ENCODE measurements around the gene C1orf174. TPM values are rescaled to one million over a fixed set of nuclear protein-coding genes. Genes with fewer than 3 reads are reported as not detected.

C1orf174 gene
- total and polyA plus RNA-seq, 2 of the 4 experiments (the other 2 are of a cell fraction): 26.7 to 45.7 TPM

GRCh38 chr1:3940081-3940753 lies 40.1 kb upstream of the C1orf174 start:
- H3K9me1 ChIP-seq (ENCODE audit: insufficient read depth, low read length): no peaks in the 10 kb centered on the region
- in situ Hi-C loops (cut with MboI; ENCODE audit: low sequenced_read_pairs): no loop called here
- CTCF ChIA-PET: interaction anchor here (0.7 kb wide), 1 partner anchor 1409 kb away, joined by 3 read pairs; no protein-coding TSS in a partner anchor

More at GRCh38 chr1:3940081-3940753, 40.1 kb upstream of the C1orf174 start:
- Histone ChIP-seq H4K5ac (ENCODE audit: low read depth, low read length) (no peak overlapping the region), H4K20me1 (ENCODE audit: insufficient read depth, low read length) (no peaks in the 10 kb centered on the region), H3K27ac (ENCODE audit: insufficient read depth, low read length) (no peak overlapping the region), H3K27me3 (ENCODE audit: control insufficient read depth, insufficient read depth, low read length) (no peaks in the 10 kb centered on the region), H2BK15ac (ENCODE audit: low read depth, low read length) (no peak overlapping the region), H3K14ac (replicated peaks; ENCODE audit: low read depth, low read length) (no peak overlapping the region), H3K9ac (ENCODE audit: low read depth, low read length) (no peak overlapping the region), H2AK5ac (ENCODE audit: low read depth, low read length) (no peak overlapping the region), H3K4me3 (ENCODE audit: insufficient read depth, low read depth, low read length) (no peak overlapping the region), H4K8ac (ENCODE audit: low read depth in 2 of 2, low read length in 2 of 2) (no peak overlapping the region), H3K36me3 (ENCODE audit: control insufficient read depth, insufficient read depth, low read length) (no peaks in the 10 kb centered on the region), H3K56ac (ENCODE audit: extremely low read depth, insufficient read depth, low read length) (no peak overlapping the region), H3K79me1 (ENCODE audit: low read depth in 1 of 2, low read length in 2 of 2) (no peaks in the 10 kb centered on the region), H2BK5ac (ENCODE audit: low read depth, low read length, poor library complexity, severe bottlenecking) (no peak overlapping the region), H3K18ac (ENCODE audit: low read depth, low read length) (no peak overlapping the region), H2AFZ (replicated peaks; ENCODE audit: low read length, poor library complexity) (no peak overlapping the region), H2BK120ac (ENCODE audit: low read depth, low read length) (no peak overlapping the region), H3K23ac (ENCODE audit: low read depth, low read length) (no peak overlapping the region), H3K4me2 (ENCODE audit: low read depth, low read length) (no peak overlapping the region), H3K4ac (ENCODE audit: low read depth, low read length) (no peak overlapping the region), H3K9me3 (ENCODE audit: control insufficient read depth, insufficient read depth, low read length) (peaks cover 32% of the 10 kb centered on the region; the same call in 1 of the 2 replicates), H3K4me1 (ENCODE audit: control insufficient read depth, insufficient read depth, low read length) (no peaks in the 10 kb centered on the region), H2BK20ac (ENCODE audit: low read depth, low read length) (no peak overlapping the region), H4K91ac (ENCODE audit: insufficient read depth, low read depth, low read length) (no peak overlapping the region), H2AK9ac (replicated peaks; ENCODE audit: low read depth, low read length, poor library complexity) (no peak overlapping the region)
- dilution Hi-C loops (cut with HindIII; ENCODE audit: low sequenced_read_pairs, unreplicated experiment): no loop called here
- POLR2A ChIA-PET (ENCODE audit: unreplicated experiment): no interaction called here
- no TSS peak for BruUV-seq (replicated peaks)
- TF ChIP-seq BHLHE40 (IDR thresholded peaks at IDR 0.05; ENCODE audit: low read depth, low read length) (no peak), USF2 (IDR thresholded peaks at IDR 0.05; ENCODE audit: low read depth, low read length) (no peak), RCOR1 (IDR thresholded peaks at IDR 0.05; ENCODE audit: insufficient replicate concordance, low read length) (no peak), MXI1 (IDR thresholded peaks at IDR 0.05; ENCODE audit: borderline replicate concordance, low read depth, low read length) (no peak), ELK1 (IDR thresholded peaks at IDR 0.05; ENCODE audit: borderline replicate concordance, low read depth, low read length) (no peak), MAZ (IDR thresholded peaks at IDR 0.05; ENCODE audit: borderline replicate concordance, low read depth, low read length) (no peak), MAFK (IDR thresholded peaks at IDR 0.05; ENCODE audit: low read depth, low read length) (no peak), NFE2L2 (IDR thresholded peaks at IDR 0.05; ENCODE audit: low read depth, low read length) (no peak), RAD21 (IDR thresholded peaks at IDR 0.05; ENCODE audit: low read length) (no peak), POLR2A (IDR thresholded peaks at IDR 0.05; ENCODE audit: low read depth, low read length) (no peak), SMC3 (IDR thresholded peaks at IDR 0.05; ENCODE audit: low read depth, low read length) (no peak), CHD1 (IDR thresholded peaks at IDR 0.05; ENCODE audit: low read depth, low read length) (no peak), CEBPB (IDR thresholded peaks at IDR 0.05; ENCODE audit: low read depth, low read length) (no peak), CTCF (conservative IDR thresholded peaks at IDR 0.05; ENCODE audit: low read depth, low read length) (no peak), RFX5 (IDR thresholded peaks at IDR 0.05; ENCODE audit: low read depth, low read length) (no peak), FOS (IDR thresholded peaks at IDR 0.05; ENCODE audit: low read depth, low read length) (no peak)
- WGBS, 2 experiments (ENCODE audit: extremely low coverage in 2 of 2, insufficient read length in 1 of 2): no CpG with 5 or more reads among the region's 15 CpGs
- ATAC-seq (ENCODE audit: low read depth): no peak
- no peak for DNase-seq
- intact Hi-C loops (cut with micrococcal nuclease): no loop called here

Data from IMR-90 (cell line).